HEK293 (cell line): Measurements from ENCODE around the gene TMA7B.

Experiments used
- GLIS1 ChIP-seq: fragments of 450-650 bp; formaldehyde crosslinking; IDR thresholded peaks from 2 replicates; pipeline ENCODE4 v1.5.1; 2016; ENCODE audit warnings: missing biosample characterization, missing genetic modification characterization
- SP7 ChIP-seq: fragments of 450-650 bp; formaldehyde crosslinking; IDR thresholded peaks from 2 replicates; pipeline ENCODE4 v1.5.1; 2016; ENCODE audit warnings: missing biosample characterization, missing genetic modification characterization
- ZNF133 ChIP-seq: fragments of 450-650 bp; formaldehyde crosslinking; IDR thresholded peaks from 2 replicates; pipeline ENCODE4 v1.5.1; 2016; ENCODE audit warnings: missing biosample characterization, missing genetic modification characterization
- ZNF146 ChIP-seq: fragments of 450-650 bp; formaldehyde crosslinking; IDR thresholded peaks from 2 replicates; pipeline ENCODE4 v1.5.1; 2016; ENCODE audit warnings: missing biosample characterization, missing genetic modification characterization
- ZNF169 ChIP-seq: fragments of 450-650 bp; formaldehyde crosslinking; IDR thresholded peaks from 2 replicates; pipeline ENCODE4 v1.5.1; 2016; ENCODE audit warnings: missing biosample characterization, missing genetic modification characterization
- ZNF175 ChIP-seq: fragments of 450-650 bp; formaldehyde crosslinking; IDR thresholded peaks from 2 replicates; pipeline ENCODE4 v1.5.1; 2016; ENCODE audit warnings: missing biosample characterization, missing genetic modification characterization
- ZNF239 ChIP-seq: fragments of 450-650 bp; formaldehyde crosslinking; IDR thresholded peaks from 2 replicates; pipeline ENCODE4 v1.5.1; 2016; ENCODE audit warnings: missing biosample characterization, missing genetic modification characterization
- ZNF248 ChIP-seq: fragments of 450-650 bp; formaldehyde crosslinking; IDR thresholded peaks from 2 replicates; pipeline ENCODE4 v1.5.1; 2017; ENCODE audit warnings: missing biosample characterization, missing genetic modification characterization
- ZNF292 ChIP-seq: fragments of 450-650 bp; formaldehyde crosslinking; IDR thresholded peaks from 2 replicates; pipeline ENCODE4 v1.5.1; 2016; ENCODE audit warnings: low read depth, missing biosample characterization, missing genetic modification characterization, borderline replicate concordance
- ZNF501 ChIP-seq: fragments of 450-650 bp; formaldehyde crosslinking; IDR thresholded peaks from 2 replicates; pipeline ENCODE4 v1.5.1; 2016; ENCODE audit warnings: missing biosample characterization, missing genetic modification characterization
- ZNF621 ChIP-seq: fragments of 450-650 bp; formaldehyde crosslinking; IDR thresholded peaks from 2 replicates; pipeline ENCODE4 v1.5.1; 2017; ENCODE audit warnings: missing biosample characterization, missing genetic modification characterization
- TF ChIP-seq, protein P1 (sequence below): fragments of 450-650 bp; formaldehyde crosslinking; IDR thresholded peaks from 2 replicates; pipeline ENCODE4; 2016; ENCODE audit warnings: missing biosample characterization, missing genetic modification characterization
- TF ChIP-seq, protein P2 (sequence below): fragments of 450-650 bp; IDR thresholded peaks from 2 replicates; pipeline ENCODE4 v1.5.1; 2018; ENCODE audit warnings: missing biosample characterization, mild to moderate bottlenecking, missing genetic modification characterization
- TF ChIP-seq, protein P3 (sequence below): fragments of 450-650 bp; formaldehyde crosslinking; IDR thresholded peaks from 2 replicates; pipeline ENCODE4 v1.5.1; 2017; ENCODE audit warnings: missing biosample characterization, missing genetic modification characterization
- TF ChIP-seq, protein P4 (sequence below): fragments of 450-650 bp; formaldehyde crosslinking; IDR thresholded peaks from 2 replicates; pipeline ENCODE4 v1.5.1; 2016; ENCODE audit warnings: missing biosample characterization, missing genetic modification characterization
- TF ChIP-seq, protein P5 (sequence below): fragments of 450-650 bp; formaldehyde crosslinking; IDR thresholded peaks from 2 replicates; pipeline ENCODE4 v1.5.1; 2016; ENCODE audit warnings: missing biosample characterization, missing genetic modification characterization, low read depth
- TF ChIP-seq, protein P6 (sequence below): fragments of 450-650 bp; formaldehyde crosslinking; IDR thresholded peaks from 2 replicates; pipeline ENCODE4 v1.5.1; 2016; ENCODE audit warnings: missing biosample characterization, missing genetic modification characterization
- TF ChIP-seq, protein P7 (sequence below): fragments of 450-650 bp; formaldehyde crosslinking; IDR thresholded peaks from 2 replicates; pipeline ENCODE4 v1.5.1; 2016; ENCODE audit warnings: missing biosample characterization, missing genetic modification characterization

Gene TMA7B

DNA sequence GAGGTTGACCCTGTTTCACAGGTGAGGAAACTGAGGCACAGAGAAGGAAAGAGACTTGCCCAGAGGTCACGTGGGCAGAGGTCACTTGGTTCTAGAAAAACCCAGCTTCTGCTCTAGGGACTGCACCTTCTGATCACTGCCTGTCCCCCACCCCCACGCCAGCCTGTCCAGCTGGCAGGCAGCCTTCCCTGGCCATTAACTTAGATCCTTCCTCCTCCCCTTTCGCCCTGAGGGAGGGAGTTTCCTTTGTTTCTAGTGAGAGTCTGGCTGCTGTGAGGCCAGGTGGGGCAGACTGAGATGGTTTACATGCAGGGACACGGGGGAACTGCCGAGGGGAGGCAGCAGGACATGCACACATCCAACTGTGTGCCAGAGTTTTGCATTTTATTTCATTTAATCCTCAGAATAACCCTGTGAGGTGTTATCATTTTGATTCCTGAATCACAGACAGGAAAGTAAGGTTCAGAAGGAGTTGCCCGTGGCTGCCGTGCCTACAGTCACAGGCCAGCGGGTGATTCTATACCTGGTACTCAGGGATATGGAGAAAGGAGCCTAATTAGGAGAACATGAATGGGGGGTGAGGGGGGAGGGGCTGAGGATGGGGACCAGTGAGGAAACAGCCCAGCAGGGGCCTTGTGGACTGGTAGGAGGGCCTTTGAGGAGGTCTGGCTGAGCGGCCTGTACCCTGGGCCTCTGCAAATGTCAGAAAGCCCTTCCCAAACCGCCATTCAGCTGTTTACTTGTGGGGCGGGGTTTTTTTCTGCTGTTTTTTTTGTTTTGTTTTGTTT is 37.9 kb downstream of the TMA7B start (continued):
- TF ChIP-seq ZNF501 (tag by site-specific recombination) (no peak), ZNF239 (tag by site-specific recombination) (no peak), GLIS1 (tag by site-specific recombination) (peak; percentile 39; the same call in 1 of the 2 replicates), ZNF169 (no peak), ZNF146 (tag by site-specific recombination) (no peak), ZNF175 (no peak), SP7 (tag by site-specific recombination) (no peak), ZNF248 (tag by site-specific recombination) (no peak), ZNF621 (tag by site-specific recombination) (no peak), ZNF292 (no peak), ZNF133 (tag by site-specific recombination) (no peak)
- TF ChIP-seq, protein P1, sequence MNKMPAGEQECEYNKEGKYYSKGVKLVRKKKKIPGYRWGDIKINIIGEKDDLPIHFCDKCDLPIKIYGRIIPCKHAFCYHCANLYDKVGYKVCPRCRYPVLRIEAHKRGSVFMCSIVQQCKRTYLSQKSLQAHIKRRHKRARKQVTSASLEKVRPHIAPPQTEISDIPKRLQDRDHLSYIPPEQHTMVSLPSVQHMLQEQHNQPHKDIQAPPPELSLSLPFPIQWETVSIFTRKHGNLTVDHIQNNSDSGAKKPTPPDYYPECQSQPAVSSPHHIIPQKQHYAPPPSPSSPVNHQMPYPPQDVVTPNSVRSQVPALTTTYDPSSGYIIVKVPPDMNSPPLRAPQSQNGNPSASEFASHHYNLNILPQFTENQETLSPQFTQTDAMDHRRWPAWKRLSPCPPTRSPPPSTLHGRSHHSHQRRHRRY (tag by site-specific recombination), result no peak
- TF ChIP-seq, protein P2, sequence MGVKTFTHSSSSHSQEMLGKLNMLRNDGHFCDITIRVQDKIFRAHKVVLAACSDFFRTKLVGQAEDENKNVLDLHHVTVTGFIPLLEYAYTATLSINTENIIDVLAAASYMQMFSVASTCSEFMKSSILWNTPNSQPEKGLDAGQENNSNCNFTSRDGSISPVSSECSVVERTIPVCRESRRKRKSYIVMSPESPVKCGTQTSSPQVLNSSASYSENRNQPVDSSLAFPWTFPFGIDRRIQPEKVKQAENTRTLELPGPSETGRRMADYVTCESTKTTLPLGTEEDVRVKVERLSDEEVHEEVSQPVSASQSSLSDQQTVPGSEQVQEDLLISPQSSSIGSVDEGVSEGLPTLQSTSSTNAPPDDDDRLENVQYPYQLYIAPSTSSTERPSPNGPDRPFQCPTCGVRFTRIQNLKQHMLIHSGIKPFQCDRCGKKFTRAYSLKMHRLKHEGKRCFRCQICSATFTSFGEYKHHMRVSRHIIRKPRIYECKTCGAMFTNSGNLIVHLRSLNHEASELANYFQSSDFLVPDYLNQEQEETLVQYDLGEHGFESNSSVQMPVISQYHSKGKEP (tag by site-specific recombination), result no peak
- TF ChIP-seq, protein P3, sequence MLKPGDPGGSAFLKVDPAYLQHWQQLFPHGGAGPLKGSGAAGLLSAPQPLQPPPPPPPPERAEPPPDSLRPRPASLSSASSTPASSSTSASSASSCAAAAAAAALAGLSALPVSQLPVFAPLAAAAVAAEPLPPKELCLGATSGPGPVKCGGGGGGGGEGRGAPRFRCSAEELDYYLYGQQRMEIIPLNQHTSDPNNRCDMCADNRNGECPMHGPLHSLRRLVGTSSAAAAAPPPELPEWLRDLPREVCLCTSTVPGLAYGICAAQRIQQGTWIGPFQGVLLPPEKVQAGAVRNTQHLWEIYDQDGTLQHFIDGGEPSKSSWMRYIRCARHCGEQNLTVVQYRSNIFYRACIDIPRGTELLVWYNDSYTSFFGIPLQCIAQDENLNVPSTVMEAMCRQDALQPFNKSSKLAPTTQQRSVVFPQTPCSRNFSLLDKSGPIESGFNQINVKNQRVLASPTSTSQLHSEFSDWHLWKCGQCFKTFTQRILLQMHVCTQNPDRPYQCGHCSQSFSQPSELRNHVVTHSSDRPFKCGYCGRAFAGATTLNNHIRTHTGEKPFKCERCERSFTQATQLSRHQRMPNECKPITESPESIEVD (tag by site-specific recombination), result no peak
- TF ChIP-seq, protein P4, sequence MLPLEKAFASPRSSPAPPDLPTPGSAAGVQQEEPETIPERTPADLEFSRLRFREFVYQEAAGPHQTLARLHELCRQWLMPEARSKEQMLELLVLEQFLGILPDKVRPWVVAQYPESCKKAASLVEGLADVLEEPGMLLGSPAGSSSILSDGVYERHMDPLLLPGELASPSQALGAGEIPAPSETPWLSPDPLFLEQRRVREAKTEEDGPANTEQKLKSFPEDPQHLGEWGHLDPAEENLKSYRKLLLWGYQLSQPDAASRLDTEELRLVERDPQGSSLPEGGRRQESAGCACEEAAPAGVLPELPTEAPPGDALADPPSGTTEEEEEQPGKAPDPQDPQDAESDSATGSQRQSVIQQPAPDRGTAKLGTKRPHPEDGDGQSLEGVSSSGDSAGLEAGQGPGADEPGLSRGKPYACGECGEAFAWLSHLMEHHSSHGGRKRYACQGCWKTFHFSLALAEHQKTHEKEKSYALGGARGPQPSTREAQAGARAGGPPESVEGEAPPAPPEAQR (tag by site-specific recombination), result no peak
- TF ChIP-seq, protein P5, sequence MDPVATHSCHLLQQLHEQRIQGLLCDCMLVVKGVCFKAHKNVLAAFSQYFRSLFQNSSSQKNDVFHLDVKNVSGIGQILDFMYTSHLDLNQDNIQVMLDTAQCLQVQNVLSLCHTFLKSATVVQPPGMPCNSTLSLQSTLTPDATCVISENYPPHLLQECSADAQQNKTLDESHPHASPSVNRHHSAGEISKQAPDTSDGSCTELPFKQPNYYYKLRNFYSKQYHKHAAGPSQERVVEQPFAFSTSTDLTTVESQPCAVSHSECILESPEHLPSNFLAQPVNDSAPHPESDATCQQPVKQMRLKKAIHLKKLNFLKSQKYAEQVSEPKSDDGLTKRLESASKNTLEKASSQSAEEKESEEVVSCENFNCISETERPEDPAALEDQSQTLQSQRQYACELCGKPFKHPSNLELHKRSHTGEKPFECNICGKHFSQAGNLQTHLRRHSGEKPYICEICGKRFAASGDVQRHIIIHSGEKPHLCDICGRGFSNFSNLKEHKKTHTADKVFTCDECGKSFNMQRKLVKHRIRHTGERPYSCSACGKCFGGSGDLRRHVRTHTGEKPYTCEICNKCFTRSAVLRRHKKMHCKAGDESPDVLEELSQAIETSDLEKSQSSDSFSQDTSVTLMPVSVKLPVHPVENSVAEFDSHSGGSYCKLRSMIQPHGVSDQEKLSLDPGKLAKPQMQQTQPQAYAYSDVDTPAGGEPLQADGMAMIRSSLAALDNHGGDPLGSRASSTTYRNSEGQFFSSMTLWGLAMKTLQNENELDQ (tag by site-specific recombination), result no peak
- TF ChIP-seq, protein P6, sequence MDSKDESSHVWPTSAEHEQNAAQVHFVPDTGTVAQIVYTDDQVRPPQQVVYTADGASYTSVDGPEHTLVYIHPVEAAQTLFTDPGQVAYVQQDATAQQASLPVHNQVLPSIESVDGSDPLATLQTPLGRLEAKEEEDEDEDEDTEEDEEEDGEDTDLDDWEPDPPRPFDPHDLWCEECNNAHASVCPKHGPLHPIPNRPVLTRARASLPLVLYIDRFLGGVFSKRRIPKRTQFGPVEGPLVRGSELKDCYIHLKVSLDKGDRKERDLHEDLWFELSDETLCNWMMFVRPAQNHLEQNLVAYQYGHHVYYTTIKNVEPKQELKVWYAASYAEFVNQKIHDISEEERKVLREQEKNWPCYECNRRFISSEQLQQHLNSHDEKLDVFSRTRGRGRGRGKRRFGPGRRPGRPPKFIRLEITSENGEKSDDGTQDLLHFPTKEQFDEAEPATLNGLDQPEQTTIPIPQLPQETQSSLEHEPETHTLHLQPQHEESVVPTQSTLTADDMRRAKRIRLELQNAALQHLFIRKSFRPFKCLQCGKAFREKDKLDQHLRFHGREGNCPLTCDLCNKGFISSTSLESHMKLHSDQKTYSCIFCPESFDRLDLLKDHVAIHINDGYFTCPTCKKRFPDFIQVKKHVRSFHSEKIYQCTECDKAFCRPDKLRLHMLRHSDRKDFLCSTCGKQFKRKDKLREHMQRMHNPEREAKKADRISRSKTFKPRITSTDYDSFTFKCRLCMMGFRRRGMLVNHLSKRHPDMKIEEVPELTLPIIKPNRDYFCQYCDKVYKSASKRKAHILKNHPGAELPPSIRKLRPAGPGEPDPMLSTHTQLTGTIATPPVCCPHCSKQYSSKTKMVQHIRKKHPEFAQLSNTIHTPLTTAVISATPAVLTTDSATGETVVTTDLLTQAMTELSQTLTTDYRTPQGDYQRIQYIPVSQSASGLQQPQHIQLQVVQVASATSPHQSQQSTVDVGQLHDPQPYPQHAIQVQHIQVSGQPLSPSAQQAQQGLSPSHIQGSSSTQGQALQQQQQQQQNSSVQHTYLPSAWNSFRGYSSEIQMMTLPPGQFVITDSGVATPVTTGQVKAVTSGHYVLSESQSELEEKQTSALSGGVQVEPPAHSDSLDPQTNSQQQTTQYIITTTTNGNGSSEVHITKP (tag by site-specific recombination), result peak; percentile 40; the same call in 1 of the 2 replicates
- TF ChIP-seq, protein P7, sequence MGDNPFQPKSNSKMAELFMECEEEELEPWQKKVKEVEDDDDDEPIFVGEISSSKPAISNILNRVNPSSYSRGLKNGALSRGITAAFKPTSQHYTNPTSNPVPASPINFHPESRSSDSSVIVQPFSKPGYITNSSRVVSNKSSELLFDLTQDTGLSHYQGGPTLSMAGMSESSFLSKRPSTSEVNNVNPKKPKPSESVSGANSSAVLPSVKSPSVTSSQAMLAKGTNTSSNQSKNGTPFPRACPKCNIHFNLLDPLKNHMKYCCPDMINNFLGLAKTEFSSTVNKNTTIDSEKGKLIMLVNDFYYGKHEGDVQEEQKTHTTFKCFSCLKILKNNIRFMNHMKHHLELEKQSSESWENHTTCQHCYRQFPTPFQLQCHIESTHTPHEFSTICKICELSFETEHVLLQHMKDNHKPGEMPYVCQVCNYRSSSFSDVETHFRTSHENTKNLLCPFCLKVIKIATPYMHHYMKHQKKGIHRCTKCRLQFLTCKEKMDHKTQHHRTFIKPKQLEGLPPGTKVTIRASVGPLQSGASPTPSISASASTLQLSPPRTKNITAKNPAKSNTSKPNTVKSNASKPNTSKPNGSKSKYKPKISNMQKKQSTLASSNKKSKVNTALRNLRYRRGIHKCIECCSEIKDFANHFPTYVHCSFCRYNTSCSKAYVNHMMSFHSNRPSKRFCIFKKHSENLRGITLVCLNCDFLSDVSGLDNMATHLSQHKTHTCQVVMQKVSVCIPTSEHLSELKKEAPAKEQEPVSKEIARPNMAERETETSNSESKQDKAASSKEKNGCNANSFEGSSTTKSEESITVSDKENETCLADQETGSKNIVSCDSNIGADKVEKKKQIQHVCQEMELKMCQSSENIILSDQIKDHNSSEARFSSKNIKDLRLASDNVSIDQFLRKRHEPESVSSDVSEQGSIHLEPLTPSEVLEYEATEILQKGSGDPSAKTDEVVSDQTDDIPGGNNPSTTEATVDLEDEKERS (tag by site-specific recombination), result no peak
